ENCODE measurements around the gene RFX4. TPM values are rescaled to one million over a fixed set of nuclear protein-coding genes. Genes with fewer than 3 reads are reported as not detected.

The RFX4 gene
- total RNA-seq, 1 donor from 2014 or later, result not detected

DNA sequence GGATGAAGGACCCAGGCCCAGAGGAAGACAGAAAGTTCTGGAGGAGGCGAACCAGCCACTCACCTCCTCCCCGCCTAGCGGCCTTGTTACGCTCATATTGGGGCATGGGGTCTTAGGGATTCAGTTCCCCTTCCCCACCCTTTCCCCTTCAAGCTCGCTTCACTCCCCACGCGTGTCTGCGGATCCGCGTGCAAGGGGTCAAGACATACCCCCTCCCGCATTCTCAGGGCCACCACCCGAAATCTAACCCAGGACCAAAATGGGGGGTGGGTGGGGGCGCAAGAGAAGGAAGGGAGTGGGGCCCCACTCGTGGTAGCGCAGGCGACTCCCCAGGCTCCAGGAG lies 584 bp upstream of the RFX4 start:
- peaks cover 91% of the 10 kb centered on the region for H3K27me3 Mint-ChIP-seq
- H3K4me1 Mint-ChIP-seq (ENCODE audit: low read depth), result peaks cover 16% of the 10 kb centered on the region
- H3K4me3 Mint-ChIP-seq (ENCODE audit: low read depth), result peak overlapping the region; percentile 9
- H3K36me3 Mint-ChIP-seq (ENCODE audit: insufficient read depth), result no peaks in the 10 kb centered on the region
- no peaks in the 10 kb centered on the region for H3K9me3 Mint-ChIP-seq (ENCODE audit: low read depth)
- no peak for DNase-seq (ENCODE audit: low spot score, unreplicated experiment)
- TF ChIP-seq, protein P1, sequence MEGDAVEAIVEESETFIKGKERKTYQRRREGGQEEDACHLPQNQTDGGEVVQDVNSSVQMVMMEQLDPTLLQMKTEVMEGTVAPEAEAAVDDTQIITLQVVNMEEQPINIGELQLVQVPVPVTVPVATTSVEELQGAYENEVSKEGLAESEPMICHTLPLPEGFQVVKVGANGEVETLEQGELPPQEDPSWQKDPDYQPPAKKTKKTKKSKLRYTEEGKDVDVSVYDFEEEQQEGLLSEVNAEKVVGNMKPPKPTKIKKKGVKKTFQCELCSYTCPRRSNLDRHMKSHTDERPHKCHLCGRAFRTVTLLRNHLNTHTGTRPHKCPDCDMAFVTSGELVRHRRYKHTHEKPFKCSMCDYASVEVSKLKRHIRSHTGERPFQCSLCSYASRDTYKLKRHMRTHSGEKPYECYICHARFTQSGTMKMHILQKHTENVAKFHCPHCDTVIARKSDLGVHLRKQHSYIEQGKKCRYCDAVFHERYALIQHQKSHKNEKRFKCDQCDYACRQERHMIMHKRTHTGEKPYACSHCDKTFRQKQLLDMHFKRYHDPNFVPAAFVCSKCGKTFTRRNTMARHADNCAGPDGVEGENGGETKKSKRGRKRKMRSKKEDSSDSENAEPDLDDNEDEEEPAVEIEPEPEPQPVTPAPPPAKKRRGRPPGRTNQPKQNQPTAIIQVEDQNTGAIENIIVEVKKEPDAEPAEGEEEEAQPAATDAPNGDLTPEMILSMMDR (IDR thresholded peaks at IDR 0.05; ENCODE audit: unreplicated experiment), result no peak
- no peak overlapping the region for H3K27ac Mint-ChIP-seq

DNA sequence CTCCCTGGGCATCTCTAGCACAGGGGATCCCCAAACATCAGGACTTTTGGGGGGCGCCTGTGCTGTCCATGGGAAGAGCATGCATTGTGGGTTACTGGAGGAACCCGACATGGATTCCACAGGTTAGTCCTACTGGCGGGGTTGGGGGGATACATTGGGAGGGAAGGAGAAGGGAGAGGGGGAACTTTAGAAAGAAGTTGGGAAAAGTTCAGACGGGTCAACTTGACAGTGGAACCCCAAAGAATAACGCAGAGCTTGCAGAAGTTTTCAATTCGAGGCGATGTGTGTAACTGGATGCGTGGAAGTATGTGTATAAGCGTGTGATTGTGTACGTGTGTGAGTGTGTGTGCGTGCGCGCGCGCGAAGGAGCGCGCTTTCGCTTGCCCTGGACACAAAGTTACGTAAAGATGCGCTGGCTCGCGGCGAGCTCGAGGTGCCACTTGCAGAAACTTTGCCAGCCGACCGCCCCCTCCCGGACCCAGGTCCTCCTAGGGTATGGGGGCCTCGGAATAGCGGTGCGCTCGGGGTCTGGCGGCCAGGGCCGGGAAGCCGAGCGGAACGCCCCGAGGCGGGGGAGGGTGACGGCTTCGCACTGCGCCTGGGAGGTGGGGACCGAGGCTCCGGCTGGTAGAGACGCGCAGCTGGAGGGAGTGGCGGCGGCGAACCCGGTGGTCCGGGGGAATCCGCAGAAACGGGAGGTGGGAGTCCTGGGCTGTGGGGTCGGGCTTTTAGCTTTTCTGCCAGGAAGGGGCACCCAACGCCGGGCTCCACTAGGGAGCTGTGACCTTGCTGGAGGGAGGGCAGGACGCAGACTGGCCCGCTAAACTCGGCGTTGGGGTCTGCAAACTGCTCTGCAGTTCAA lies 669 bp downstream of the RFX4 start:
- DNase-seq (ENCODE audit: low spot score, unreplicated experiment), result no peak
- H3K27ac Mint-ChIP-seq, result no peak overlapping the region
- H3K36me3 Mint-ChIP-seq (ENCODE audit: insufficient read depth), result no peaks in the 10 kb centered on the region
- H3K4me1 Mint-ChIP-seq (ENCODE audit: low read depth), result peaks cover 16% of the 10 kb centered on the region
- TF ChIP-seq, protein P1 (IDR thresholded peaks at IDR 0.05; ENCODE audit: unreplicated experiment), result no peak
- H3K9me3 Mint-ChIP-seq (ENCODE audit: low read depth), result no peaks in the 10 kb centered on the region
- peak overlapping the region; percentile 21 for H3K4me3 Mint-ChIP-seq (ENCODE audit: low read depth)
- H3K27me3 Mint-ChIP-seq, result peaks cover 91% of the 10 kb centered on the region

DNA sequence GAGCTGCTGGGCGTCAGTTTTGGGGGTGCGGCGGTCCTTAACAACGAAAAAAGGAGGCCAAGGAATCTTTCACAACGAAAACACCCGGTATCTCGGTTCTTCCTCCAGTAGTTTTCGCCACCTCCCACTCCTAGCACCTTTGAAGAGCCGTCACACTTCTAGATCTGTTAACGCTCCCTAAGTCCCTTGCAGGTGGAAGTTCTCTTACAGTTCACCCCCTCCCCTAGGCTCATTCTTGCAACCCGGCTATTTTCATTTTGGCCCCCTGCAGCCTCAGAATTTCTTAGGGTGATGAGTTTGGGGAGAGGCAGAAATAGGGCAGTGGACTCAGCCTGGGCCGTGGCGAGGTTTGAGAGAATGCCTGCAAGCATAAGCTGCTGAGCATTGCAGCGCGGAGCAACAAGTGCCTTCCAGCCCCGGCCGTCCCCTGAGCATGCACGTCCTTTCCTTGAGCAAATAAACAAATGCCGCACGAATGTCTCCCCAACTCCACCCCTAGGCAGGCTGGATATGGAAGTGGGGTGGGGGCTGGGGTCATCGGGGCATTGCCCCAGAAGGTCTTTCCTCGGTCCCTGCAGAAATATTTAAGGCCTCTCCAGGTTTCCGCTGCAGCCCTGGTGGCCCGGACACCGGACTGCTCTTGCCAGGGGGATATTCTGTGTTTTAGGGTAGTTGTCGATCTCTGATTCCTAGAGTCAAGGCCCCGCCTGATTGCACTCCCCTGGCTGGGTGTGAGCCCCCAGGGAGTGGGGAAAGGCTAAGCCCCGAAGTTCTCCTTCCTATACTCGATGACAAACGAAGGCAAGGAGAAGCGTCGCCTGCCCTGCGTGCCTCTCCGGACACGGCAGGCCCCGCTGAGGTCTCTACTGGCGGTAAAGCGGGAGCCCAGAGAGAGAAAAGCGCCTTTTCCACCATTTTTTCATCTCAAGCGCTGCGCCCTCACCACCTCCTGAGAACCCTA lies 1.6 kb downstream of the RFX4 start:
- Mint-ChIP-seq H3K27me3 (peaks cover 91% of the 10 kb centered on the region), H3K4me3 (ENCODE audit: low read depth) (peak overlapping the region; percentile 21), H3K4me1 (ENCODE audit: low read depth) (peaks cover 16% of the 10 kb centered on the region), H3K36me3 (ENCODE audit: insufficient read depth) (no peaks in the 10 kb centered on the region), H3K27ac (no peak overlapping the region), H3K9me3 (ENCODE audit: low read depth) (no peaks in the 10 kb centered on the region)
- TF ChIP-seq, protein P1 (IDR thresholded peaks at IDR 0.05; ENCODE audit: unreplicated experiment), result no peak
- DNase-seq (ENCODE audit: low spot score, unreplicated experiment), result no peak

DNA sequence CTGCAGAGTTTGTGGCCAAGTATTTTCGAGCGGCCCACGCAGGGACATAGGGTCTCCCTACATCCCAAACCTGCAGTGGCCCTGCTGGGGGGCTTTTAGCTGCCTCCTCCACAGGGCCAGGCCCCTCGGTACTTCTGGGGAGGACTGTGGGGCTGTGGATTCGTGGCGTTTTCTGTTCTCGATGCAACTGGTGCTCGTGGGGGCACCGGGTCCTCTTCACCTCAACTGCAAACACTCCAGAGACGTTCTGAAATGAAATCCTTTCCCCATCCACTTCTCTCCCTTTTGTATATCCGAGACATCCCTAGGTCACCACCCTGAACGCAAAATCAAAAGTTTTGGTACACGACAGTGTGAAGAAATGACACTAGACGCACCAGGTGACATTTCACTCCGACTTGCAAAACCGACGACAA lies 2.3 kb downstream of the RFX4 start:
- no peaks in the 10 kb centered on the region for H3K9me3 Mint-ChIP-seq (ENCODE audit: low read depth)
- H3K4me1 Mint-ChIP-seq (ENCODE audit: low read depth), result peaks cover 16% of the 10 kb centered on the region
- TF ChIP-seq, protein P1 (IDR thresholded peaks at IDR 0.05; ENCODE audit: unreplicated experiment), result no peak
- H3K27me3 Mint-ChIP-seq, result peaks cover 91% of the 10 kb centered on the region
- no peak overlapping the region for H3K27ac Mint-ChIP-seq
- DNase-seq (ENCODE audit: low spot score, unreplicated experiment), result no peak
- H3K36me3 Mint-ChIP-seq (ENCODE audit: insufficient read depth), result no peaks in the 10 kb centered on the region
- H3K4me3 Mint-ChIP-seq (ENCODE audit: low read depth), result peak overlapping the region; percentile 3

Measured in progenitor cell of endocrine pancreas (in vitro differentiated cells).